Fibroblast of lung (primary cell): ENCODE data around the gene CCL19.

Experiments used
- EZH2 ChIP-seq: IDR thresholded peaks from 2 replicates; pipeline ENCODE4 v1.5.1; 2012; ENCODE audit warnings: low read length, control low read depth, mild to moderate bottlenecking; ENCODE audit errors: missing control alignments
- TF ChIP-seq, protein P1 (sequence below), 2 donors: IDR thresholded peaks in 1 of 2; conservative IDR thresholded peaks in 1 of 2; 1 replicate in 1 of 2; 2 replicates in 1 of 2; pipeline ENCODE4 v1.5.1; 2011 to 2012; ENCODE audit warnings: low read length in 2 of 2, control low read depth in 1 of 2, inconsistent platforms in 1 of 2, low read depth in 1 of 2, mild to moderate bottlenecking in 1 of 2

DNA sequence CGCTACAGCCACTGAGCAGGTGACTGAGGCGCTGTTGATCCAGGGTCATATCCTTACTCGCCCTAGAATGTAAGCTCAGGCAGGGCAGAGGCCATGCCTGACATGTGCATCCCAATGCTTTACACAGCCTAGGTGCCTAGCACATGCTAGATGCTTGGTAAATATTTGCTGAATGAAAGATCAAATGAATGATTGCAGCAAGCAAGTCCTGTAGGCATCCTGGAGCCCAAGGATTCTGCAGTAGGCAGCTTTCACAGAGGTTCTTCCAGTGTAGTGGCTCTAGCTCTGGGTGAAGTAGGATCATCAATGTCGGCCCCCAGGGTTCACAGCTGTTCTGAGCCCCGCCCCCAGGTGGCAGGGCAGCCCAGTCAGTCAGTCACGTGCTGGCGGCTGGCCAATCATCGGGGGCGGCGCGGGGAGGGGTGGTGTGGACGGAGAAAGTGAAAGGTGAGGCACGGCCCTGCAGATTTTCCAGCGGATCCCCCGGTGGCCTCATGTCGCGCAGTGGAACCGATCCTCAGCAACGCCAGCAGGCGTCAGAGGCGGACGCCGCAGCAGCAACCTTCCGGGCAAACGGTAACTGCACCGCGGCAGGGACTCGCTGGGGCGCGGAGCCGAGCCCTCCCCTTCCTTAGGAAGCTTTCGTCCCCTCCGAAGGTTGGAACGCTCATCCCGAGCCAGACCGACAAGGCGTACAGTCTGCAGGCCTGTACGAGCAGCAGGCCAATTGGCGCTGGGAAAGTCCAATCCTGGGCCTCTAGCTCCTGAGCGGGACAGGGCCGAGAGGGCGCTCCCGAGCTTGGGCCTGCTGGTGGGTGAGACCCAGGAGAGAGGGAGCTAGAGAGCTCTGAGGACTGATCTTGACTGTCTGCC lies 44.6 kb downstream of the CCL19 start, which contains the start of gene GALT:
- TF ChIP-seq EZH2 = no peak
- TF ChIP-seq, protein P1, sequence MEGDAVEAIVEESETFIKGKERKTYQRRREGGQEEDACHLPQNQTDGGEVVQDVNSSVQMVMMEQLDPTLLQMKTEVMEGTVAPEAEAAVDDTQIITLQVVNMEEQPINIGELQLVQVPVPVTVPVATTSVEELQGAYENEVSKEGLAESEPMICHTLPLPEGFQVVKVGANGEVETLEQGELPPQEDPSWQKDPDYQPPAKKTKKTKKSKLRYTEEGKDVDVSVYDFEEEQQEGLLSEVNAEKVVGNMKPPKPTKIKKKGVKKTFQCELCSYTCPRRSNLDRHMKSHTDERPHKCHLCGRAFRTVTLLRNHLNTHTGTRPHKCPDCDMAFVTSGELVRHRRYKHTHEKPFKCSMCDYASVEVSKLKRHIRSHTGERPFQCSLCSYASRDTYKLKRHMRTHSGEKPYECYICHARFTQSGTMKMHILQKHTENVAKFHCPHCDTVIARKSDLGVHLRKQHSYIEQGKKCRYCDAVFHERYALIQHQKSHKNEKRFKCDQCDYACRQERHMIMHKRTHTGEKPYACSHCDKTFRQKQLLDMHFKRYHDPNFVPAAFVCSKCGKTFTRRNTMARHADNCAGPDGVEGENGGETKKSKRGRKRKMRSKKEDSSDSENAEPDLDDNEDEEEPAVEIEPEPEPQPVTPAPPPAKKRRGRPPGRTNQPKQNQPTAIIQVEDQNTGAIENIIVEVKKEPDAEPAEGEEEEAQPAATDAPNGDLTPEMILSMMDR (conservative IDR thresholded peaks at IDR 0.05 in 1 of 2, IDR thresholded peaks at IDR 0.05 in 1 of 2; ENCODE audit: low read depth in 1 of 2, low read length in 2 of 2) = peak; percentile 54 to 67
